C4-2B (cell line): ENCODE data around the gene ATXN1L.

Source experiments
- ZFX ChIP-seq: fragments of 450-650 bp; IDR thresholded peaks from 2 replicates; pipeline ENCODE4 v1.6.1; 2017
- TF ChIP-seq, protein P1 (sequence below): fragments of 450-650 bp; conservative IDR thresholded peaks from 2 replicates; pipeline ENCODE4 v1.5.1; 2017; ENCODE audit warnings: mild to moderate bottlenecking

DNA sequence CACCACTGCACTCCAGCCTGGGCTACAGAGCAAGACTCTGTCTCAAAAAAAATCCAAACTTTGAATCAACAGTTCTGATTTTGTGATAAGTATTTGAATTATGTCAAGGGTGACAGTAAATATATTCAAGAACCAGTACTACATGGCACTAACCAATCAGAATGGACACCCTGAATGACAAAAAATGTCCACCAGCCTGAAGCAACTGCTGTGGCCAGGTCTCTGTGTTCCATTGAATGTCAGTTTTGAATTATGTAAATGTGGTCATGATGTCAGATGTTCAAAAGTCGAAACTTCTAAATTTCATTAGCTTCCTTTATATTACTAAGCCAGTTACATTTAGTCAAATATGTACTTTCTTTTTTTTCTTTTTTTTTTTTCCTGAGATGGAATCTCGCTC is 15.4 kb upstream of the ATXN1L start:
- TF ChIP-seq, protein P1, sequence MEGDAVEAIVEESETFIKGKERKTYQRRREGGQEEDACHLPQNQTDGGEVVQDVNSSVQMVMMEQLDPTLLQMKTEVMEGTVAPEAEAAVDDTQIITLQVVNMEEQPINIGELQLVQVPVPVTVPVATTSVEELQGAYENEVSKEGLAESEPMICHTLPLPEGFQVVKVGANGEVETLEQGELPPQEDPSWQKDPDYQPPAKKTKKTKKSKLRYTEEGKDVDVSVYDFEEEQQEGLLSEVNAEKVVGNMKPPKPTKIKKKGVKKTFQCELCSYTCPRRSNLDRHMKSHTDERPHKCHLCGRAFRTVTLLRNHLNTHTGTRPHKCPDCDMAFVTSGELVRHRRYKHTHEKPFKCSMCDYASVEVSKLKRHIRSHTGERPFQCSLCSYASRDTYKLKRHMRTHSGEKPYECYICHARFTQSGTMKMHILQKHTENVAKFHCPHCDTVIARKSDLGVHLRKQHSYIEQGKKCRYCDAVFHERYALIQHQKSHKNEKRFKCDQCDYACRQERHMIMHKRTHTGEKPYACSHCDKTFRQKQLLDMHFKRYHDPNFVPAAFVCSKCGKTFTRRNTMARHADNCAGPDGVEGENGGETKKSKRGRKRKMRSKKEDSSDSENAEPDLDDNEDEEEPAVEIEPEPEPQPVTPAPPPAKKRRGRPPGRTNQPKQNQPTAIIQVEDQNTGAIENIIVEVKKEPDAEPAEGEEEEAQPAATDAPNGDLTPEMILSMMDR, result no peak
- no peak for TF ChIP-seq ZFX
